HG02970 (cell line): ENCODE data around the gene SLIT1.

Experiments used
- ATAC-seq: cut with Tn5 transposase; IDR thresholded peaks from one replicate; pipeline ENCODE4 v1.9.1; 2021; ENCODE audit warnings: mild to moderate bottlenecking, moderate library complexity, moderate number of reproducible peaks; ENCODE audit not compliant: unreplicated experiment, low FRiP score

The SLIT1 gene

DNA sequence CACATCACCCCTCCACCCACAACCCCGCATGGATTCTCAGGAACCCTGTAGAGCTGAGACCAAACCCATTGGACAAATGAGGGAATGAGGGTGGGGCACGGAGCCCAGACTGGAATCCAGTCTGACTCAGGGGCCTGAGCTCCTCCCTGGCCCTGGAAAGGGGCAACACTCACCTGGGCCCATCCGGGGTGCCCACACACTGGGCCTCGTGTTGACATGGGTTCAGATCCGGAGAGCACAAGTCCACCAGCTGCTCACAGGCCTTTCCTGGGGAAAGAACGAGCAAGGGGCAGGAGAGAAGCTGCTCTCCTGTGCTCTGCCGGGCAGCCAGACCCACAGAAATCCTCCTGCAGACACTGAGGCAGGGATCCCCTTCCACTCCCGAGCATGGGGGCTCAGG is 172.2 kb downstream of the SLIT1 start:
- no peak for ATAC-seq

DNA sequence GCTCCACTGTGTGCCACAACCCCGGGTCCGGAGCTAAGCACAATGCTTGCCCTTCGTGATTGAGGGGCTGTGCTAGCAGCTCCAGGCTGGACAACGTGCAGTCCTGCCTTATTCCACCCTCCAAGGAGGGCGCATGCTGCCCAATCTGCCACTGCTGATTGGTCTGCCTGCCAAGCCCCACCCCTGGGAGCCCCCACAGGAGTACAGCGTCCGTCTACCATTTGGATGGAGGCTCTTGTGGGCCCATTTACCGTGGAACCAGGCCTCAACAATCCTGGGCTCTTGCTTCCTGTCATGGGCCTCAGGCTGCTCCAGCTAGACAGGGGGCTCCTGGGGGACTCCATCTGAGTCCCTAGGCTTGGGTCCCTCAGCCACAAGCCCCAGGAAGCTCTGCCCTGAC is 173.3 kb downstream of the SLIT1 start:
- ATAC-seq = no peak

DNA sequence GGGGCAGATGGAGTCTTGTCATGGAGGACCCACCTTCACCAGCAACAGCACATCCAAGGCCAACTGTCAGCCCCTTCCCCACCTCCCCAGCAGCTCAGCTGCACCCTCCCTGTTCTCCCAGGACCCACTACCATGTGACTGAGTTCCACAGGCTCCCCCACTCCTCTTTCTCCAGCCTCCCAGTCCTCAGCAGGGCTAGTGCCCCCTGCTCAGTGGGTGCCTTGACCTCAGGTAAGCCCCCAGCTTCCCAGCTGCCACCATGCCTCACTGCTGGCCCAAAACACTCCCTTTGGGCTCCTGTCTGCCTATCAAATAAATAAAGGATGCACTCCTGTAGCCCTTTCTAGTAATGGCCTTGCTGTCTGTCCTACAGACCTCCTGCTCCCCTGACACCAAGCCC is 174.4 kb downstream of the SLIT1 start:
- no peak for ATAC-seq

DNA sequence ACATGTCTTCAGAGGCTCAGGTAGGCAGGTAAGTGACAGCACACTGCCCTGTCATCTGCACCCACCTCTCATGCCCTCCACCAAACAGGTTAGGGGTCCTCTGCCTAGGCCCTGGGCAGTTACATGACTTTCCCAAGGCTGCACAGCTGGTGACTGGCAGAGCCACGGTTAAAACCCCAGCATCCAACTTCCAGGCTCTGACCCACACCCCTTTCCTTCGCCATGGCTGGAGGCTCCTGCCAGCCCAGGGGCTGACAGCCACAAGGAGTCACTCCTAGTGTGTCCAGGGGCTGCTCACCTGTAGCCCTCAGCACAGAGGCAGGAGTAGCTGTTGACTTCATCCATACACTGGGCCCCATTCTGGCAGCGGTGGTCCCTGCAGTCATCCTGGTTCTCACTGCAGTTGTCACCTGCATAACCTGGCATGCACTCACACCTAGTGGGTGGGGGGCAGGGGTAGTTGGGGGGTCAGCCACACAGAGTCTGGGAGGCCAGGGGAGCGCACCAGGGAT is 175.0 kb downstream of the SLIT1 start:
- no peak for ATAC-seq

DNA sequence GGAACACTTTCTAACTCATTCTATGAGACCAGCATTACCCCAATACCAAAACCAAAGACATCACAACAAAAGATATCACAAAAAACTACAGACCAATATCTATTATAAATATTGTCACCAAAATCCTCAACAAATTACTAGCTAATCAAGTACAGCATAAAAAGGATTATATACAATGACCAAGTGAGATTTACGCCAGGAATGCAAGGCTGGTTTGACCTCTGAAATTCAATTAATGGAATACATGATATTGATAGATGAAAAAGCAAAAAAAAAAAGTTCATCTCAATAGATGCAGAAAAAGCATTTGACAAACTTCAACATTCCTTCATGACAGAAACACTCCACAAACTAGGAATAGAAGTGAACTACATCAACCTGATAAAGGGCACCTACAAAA is 178.3 kb downstream of the SLIT1 start:
- no peak for ATAC-seq

DNA sequence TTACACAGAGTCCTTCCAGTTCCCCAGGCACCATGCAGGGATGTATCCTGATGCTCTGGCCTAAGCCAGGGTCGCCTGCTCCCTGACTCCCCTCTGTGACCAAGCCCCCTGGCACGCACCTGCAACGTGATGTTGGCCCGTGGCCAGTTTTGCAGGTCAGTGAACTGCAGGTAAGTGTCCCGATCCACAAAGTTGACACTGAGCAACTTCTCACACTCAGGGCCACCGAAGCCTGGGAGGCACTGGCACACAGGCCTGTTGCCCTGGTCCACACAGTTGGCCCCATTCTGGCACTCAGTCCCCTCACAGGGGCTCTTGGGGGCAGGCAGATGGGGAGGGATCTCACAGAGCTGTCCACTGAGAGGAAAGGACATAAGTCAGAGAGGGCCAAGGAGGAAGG is 179.4 kb downstream of the SLIT1 start:
- ATAC-seq = no peak

DNA sequence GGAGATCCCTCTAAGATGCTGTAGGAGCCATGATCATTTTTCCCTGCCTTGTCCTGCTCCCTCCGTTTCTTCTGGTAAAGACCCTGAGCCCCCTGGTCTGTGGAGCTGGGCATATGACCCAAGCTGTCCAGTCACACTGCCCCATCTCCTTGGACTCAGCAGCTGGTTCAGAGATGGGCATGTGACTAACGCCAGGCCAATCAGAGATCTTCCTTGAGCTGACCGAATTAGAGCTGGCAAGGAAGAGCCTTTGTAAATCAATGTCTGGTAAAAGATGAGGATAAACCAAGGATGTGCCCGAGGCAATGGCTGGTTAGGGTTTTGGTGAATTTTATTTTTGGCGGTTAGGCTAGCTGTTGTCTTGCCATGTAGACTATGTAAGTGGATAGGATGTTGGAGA is 180.4 kb downstream of the SLIT1 start:
- ATAC-seq = no peak

DNA sequence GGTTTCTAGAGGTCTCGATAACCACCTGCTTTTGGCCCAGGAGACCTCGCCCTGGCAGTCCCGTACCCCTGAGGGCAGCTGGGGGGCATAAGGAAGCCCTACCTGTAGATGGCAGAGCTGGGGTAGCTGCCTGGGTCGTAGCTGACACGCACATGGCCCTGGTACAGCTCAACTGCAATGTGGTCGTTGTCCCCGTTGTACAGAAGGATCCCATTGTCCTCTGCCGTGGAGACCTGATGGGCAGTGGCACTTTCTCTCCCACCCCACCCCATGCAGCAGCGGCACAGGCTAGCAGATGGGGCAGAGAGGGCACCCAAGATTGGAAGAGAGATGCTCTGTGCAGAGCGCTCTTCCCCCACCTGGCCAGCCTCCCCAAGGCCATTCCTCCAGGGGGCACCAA is 181.2 kb downstream of the SLIT1 start:
- no peak for ATAC-seq

DNA sequence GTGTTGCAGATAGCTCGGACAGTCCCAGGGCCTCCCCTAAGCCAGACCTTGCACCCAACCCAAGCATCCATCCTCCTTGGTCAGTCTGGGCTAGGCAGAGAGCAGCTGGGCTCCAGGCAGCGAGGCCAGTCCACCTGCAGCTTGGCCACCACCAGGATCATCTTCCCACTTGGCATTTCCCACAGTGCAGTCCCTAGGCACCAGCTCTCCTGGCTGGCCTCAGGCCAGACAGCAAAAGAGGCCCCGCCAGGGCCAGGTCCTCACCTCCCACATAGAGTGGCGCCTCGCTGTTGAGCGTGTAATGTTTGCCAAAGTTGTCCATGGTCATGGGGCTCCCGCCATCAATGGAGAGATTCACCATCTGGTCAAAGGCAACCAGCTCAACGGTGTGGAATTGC is 182.0 kb downstream of the SLIT1 start:
- ATAC-seq = no peak

DNA sequence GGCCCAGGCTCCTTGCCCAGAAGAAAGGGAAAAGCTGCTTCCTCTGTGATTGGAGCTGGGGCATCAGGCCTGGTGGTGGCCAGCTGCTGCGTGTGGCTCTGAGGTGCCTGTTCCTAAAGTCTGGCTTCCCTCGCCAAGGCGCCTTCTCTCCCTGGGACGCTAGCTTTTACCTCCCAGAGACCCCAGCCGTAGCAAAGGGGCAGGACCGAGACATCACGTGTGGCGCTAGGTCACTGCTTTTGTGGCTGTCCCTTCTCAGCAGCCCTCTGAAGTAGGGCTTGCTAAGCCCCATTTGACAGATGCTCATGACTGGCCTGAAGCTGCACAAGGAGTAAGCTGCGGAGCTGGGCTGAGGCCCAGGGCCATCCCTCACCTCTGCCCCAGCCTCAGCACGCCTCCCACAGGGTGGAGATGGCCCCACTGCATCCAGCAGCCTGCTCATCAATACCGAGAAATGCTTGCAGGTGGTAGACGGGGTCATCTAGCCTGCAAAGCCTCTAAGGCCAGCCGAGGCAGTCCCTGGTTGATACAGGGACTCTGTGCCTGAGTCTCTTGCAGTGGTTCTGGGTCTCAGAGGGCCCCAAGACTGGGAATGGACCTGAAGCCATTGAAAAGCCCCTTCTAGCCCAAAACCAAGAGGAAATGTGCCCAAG is 182.5 kb downstream of the SLIT1 start:
- no peak for ATAC-seq

DNA sequence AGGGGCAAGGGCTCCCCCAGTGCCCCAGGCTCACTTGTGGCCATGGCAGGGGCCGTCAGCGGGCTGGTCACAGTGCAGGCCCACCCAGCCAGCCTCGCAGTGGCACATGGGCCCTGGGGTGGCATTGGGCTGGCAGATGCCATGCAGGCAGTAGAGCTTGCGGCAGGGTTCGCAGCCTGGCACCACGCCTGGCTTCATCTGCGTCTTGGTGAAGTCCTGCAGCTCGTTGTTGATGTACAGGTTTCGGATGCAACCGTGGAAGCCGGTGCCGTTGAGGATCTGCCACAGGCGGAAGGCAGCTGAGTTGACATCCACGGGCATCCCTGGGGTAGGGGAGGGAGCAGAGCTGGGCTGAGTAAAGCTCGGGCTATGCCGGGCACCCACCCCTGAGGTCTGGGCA is 183.1 kb downstream of the SLIT1 start:
- ATAC-seq = no peak

DNA sequence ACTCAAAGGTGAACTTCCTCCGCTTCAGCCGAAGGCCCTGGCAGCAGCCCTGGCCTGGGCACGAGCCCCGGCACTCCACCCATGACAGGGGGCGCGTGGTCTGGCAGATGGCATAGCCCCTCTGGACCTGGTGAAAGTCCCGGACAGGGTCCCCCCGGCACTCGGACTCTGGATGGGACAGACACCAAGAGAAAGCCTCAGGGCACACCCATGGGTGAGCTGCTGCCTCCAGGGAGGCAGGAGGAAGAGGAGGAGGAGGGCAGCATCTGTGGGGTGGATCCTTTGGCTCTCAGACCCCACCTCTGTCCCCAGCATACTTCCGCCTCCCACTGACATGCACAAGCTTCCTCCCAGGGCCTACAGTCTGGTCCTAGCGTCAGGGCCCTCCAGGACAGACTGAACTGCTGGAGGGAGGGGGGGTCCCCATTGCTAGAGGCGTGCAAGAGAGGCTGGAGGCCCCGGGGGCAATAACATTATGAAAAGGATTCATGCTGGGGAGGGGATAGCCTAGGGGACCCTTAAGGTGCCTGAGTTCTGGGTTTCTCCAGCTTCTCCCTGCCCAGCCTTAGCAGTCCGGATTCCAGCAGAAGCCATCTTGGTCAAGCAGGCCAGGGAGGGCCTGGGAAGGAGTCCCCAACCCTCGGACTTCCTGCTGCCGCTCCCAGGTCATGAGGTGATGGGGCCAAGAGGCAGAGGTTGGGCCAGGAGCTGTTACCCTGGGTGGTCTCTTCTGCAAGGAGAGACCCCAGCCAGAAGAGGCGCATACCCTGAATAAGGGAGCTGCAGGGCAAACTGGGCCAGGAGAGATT is 184.4 kb downstream of the SLIT1 start:
- ATAC-seq = no peak

DNA sequence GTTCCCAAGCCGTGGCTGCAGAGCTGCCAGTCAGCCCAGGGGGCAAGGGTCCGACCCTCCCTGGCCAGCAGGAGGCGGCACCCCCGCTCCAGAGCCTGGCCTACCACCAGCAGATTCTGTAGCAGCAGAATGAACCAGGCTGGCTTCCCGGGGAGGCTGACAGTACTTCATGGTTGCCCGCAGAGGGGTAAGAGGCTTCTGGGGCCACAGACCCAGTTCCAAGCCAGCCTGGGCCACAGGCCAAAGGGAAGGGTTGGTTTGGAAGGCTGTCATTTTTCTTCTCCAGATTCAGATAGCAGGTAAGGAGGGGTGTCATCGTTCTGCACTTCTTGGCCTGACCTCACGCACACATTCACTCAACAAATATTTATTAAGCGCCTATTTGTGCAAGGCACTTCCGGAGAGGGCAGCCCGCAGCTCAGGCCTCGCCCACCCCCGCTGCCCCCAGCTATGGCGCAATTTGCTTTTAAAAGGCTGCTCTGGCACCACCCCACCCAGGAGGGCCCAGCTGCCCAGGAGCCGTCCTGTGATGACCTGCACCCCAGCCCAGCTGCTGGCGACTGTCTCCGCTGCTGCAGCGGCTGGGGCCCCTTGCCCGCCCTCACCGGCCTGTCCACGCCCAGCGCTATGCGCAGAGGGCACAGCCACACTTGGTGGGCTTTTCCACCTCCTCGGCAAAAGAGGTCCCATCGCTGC is 185.1 kb downstream of the SLIT1 start:
- ATAC-seq = no peak

DNA sequence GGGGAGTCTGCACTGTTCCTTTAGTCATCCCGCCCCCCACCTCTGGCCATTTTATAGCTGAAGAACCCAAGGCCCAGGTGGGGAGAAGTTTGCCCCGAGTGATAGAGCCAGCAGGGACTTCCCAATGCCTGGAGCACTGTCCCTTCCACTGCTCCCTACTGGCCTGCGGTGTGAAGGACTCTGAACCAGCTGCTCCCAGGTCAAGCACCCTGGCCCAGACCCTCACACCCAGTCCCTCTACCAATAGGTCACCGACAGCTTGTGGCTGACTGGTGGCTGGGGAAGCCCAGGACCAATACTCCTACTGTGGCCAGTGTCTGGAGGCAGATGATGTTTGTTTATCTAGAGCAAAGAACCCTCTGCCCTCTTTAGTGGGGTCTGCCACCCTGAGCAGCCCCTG is 185.8 kb downstream of the SLIT1 start:
- ATAC-seq = no peak

DNA sequence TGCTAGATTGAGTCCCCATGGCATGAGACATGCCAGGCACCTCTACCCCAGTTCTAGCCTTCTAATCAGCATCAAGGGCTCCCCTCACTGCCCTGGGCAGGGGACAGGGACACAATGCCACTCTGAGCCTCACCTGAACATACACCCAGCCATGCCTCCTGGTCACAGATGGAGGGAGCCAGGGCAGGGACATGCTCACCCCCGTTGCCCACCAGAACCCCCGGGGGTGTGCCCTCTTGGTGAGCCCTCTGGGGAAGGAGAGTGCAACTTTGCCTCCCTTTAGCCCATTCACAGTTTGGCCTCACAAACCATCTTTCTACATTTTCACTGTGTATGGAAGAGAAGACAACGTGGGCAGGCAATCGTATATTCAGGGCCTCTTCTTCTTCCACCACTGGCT is 186.4 kb downstream of the SLIT1 start:
- ATAC-seq = no peak

DNA sequence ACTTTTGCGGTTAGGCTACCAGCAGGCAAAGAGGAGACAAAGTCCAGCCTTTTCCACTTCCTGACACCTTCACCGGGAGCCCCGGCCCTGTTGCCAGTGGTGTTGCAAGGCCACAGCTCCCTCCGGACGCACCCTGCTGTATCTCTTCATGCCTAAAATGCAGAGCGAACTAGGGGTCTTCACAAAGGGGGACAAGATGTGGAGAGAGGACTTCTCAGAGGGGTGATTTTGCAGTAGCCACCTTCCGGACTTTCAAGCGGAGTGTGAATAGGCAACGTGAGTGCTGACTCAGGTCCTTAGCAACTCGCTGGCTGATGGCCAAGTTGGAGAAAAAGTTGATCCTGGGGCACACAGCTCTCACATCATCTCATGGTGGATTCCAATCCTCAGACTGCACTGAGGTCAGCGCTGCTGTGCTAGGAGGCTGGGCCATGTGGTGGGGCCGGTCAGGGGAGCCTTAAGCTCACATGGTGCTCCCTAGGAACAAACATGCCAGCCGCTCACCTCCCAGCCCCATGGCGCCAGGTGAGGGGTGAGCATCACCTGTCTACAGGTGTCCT is 187.3 kb downstream of the SLIT1 start:
- ATAC-seq = no peak

DNA sequence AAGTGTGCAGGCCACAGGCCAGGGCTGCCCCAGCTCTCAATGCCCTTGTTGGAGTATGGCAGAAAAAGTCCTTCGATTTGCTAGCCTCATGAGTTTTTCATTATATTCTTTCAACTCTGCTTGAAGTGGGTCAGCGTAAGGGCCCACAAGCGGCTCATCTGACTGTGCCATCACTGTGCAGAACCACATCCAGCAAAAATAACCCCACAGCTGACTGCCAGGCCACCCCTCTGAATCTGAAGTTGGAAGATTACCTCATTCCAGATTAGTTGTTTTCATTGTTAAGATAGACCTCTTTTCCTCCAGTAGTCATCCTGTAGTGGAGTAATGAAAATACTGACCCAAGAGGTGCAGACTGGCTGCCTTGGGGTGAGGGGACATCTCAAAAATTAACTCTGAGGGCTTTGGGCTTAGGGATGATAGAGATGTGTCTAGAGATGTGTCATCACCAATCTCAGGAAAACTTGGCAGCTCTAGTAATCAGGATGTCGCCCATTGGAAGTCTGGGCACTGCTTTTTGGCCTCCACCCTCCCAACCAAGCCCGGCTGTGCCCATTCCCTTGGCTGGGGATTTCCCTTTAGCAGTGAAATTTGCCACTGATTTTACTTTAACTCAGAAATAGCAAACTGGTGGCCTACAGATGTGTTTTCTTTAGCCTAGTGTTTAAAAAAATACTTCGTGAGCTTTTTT is 189.3 kb downstream of the SLIT1 start:
- ATAC-seq = no peak

DNA sequence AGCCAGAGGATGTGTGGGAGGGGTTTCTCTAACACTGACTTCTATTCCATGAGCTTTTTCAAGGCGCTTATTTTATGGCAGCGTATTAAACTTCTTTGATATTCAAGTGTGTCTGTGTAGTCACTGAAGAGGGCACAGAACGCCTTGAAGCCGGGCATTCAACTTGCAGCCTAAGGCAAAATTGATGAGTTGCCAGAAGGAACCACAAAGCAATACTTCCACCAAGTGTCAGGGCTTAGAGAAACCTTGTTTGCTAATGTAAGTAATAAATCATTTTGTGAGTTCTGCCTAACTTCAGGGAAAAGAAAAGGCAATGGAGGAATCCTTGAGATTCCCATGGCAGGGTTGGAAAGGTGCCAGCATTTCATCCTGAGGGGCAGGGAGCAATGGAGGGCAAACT is 189.9 kb downstream of the SLIT1 start:
- no peak for ATAC-seq

DNA sequence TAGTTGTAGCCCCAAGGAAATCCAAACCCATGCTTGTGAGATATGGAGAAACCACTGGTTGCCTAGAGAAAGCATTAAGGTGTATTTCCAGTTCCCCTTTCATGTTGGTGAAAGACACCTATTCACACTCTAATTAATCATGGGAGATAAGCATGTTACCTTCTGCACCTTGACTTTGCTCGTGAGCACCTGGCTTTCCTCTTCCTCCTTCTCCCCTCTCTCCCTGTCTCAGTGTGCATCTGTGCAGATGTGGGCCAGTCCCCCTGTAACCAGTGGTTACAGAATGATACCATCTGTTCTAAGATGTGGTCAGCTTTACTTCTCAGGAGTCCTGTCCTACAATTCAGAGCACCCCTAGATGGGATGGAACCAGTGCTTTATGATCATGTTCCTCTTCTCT is 193.0 kb downstream of the SLIT1 start:
- no peak for ATAC-seq

DNA sequence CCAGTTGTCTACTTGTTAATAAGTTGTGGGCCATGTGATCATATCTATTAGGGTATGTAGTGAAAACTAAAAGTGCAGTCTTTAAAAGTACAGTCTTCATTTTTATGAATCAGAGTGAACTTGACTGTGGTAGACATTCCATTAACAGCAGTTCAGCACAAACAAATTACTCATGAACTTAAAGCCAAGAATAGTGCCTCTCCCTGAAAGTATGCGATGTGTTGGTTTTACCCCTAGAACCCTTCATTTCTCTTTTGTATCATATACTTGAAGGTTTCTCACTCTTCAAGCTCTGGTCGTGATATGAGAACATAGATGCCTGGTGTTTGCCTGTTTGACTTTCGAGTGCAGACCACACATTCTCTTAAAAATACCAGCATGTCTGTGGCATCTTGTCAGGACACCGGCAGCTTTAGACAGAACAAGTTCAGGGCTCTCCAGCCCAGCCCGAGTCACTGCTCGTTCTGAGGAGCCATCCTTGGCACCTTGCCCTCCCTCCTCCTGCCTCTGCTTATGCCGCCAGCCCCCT is 194.4 kb downstream of the SLIT1 start:
- ATAC-seq = no peak
